ENCODE results near the gene AJAP1. TPM values are rescaled to one million over a fixed set of nuclear protein-coding genes. Genes with fewer than 3 reads are reported as not detected.

Gene AJAP1
- total RNA-seq, 1 donor from 2014 or later, result 3.5 TPM

- Mint-ChIP-seq H3K9me3 (ENCODE audit: unreplicated experiment) (peaks cover 7% of the 10 kb centered on the region), H3K4me1 (ENCODE audit: low read depth, unreplicated experiment) (no peaks in the 10 kb centered on the region), H3K27ac (ENCODE audit: unreplicated experiment) (no peak overlapping the region), H3K36me3 (ENCODE audit: unreplicated experiment) (no peaks in the 10 kb centered on the region), H3K27me3 (ENCODE audit: unreplicated experiment) (peaks cover 2% of the 10 kb centered on the region), H3K4me3 (ENCODE audit: unreplicated experiment) (no peak overlapping the region)
- TF ChIP-seq CTCF (IDR thresholded peaks at IDR 0.05; ENCODE audit: partially characterized antibody, unreplicated experiment), result no peak
- no peak for DNase-seq
Measured at GRCh38 chr1:4670265-4670664, 15.9 kb downstream of the AJAP1 start.

- no peak for DNase-seq
Measured at GRCh38 chr1:4671828-4672227, 17.4 kb downstream of the AJAP1 start.

GRCh38 chr1:4673494-4673893 lies 19.1 kb downstream of the AJAP1 start:
- H3K36me3 Mint-ChIP-seq (ENCODE audit: unreplicated experiment), result peaks cover 8% of the 10 kb centered on the region
- H3K9me3 Mint-ChIP-seq (ENCODE audit: unreplicated experiment), result peaks cover 5% of the 10 kb centered on the region
- no peak for DNase-seq
- no peaks in the 10 kb centered on the region for H3K27me3 Mint-ChIP-seq (ENCODE audit: unreplicated experiment)
- no peak overlapping the region for H3K27ac Mint-ChIP-seq (ENCODE audit: unreplicated experiment)
- H3K4me1 Mint-ChIP-seq (ENCODE audit: low read depth, unreplicated experiment), result no peaks in the 10 kb centered on the region
- TF ChIP-seq CTCF (IDR thresholded peaks at IDR 0.05; ENCODE audit: partially characterized antibody, unreplicated experiment), result no peak
- no peak overlapping the region for H3K4me3 Mint-ChIP-seq (ENCODE audit: unreplicated experiment)

More at GRCh38 chr1:4671828-4672227, 17.4 kb downstream of the AJAP1 start:
- no peak overlapping the region for H3K27ac Mint-ChIP-seq (ENCODE audit: unreplicated experiment)
- H3K4me1 Mint-ChIP-seq (ENCODE audit: low read depth, unreplicated experiment), result no peaks in the 10 kb centered on the region
- H3K4me3 Mint-ChIP-seq (ENCODE audit: unreplicated experiment), result no peak overlapping the region
- H3K36me3 Mint-ChIP-seq (ENCODE audit: unreplicated experiment), result peaks cover 8% of the 10 kb centered on the region
- peaks cover 5% of the 10 kb centered on the region for H3K9me3 Mint-ChIP-seq (ENCODE audit: unreplicated experiment)
- no peak for TF ChIP-seq CTCF (IDR thresholded peaks at IDR 0.05; ENCODE audit: partially characterized antibody, unreplicated experiment)
- H3K27me3 Mint-ChIP-seq (ENCODE audit: unreplicated experiment), result no peaks in the 10 kb centered on the region

GRCh38 chr1:4674117-4674516 lies 19.7 kb downstream of the AJAP1 start:
- no peak overlapping the region for H3K4me3 Mint-ChIP-seq (ENCODE audit: unreplicated experiment)
- TF ChIP-seq CTCF (IDR thresholded peaks at IDR 0.05; ENCODE audit: partially characterized antibody, unreplicated experiment), result no peak
- no peaks in the 10 kb centered on the region for H3K27me3 Mint-ChIP-seq (ENCODE audit: unreplicated experiment)
- peaks cover 8% of the 10 kb centered on the region for H3K36me3 Mint-ChIP-seq (ENCODE audit: unreplicated experiment)
- H3K27ac Mint-ChIP-seq (ENCODE audit: unreplicated experiment), result no peak overlapping the region
- no peak for DNase-seq
- H3K9me3 Mint-ChIP-seq (ENCODE audit: unreplicated experiment), result peaks cover 8% of the 10 kb centered on the region
- no peaks in the 10 kb centered on the region for H3K4me1 Mint-ChIP-seq (ENCODE audit: low read depth, unreplicated experiment)

- peaks cover 8% of the 10 kb centered on the region for H3K36me3 Mint-ChIP-seq (ENCODE audit: unreplicated experiment)
- no peak for TF ChIP-seq CTCF (IDR thresholded peaks at IDR 0.05; ENCODE audit: partially characterized antibody, unreplicated experiment)
- no peaks in the 10 kb centered on the region for H3K4me1 Mint-ChIP-seq (ENCODE audit: low read depth, unreplicated experiment)
- no peak overlapping the region for H3K4me3 Mint-ChIP-seq (ENCODE audit: unreplicated experiment)
- H3K27ac Mint-ChIP-seq (ENCODE audit: unreplicated experiment), result no peak overlapping the region
- H3K27me3 Mint-ChIP-seq (ENCODE audit: unreplicated experiment), result no peaks in the 10 kb centered on the region
- DNase-seq, result no peak
- H3K9me3 Mint-ChIP-seq (ENCODE audit: unreplicated experiment), result peaks cover 8% of the 10 kb centered on the region
Measured at GRCh38 chr1:4674676-4675075, 20.3 kb downstream of the AJAP1 start.

Data from glutamatergic neuron (in vitro differentiated cells).